RWPE1 (cell line): ENCODE data around the gene USB1.

Experiments used
- CTCF ChIA-PET: fragments of 350-600 bp; sonication (Branson Sonifier 250); formaldehyde crosslinking; extraction: SDS; loops from one replicate; lab custom pipeline; 2021; lab: Yijun Ruan, JAX
- POLR2A ChIA-PET: fragments of 400-600 bp; formaldehyde crosslinking; extraction: SDS; loops from one replicate; lab custom pipeline; 2020; ENCODE audit warnings: antibody characterized with exemption; ENCODE audit not compliant: low non-redundant PET; lab: Yijun Ruan, JAX
- DNase-seq: peaks from one replicate; pipeline ENCODE4 v3.0.0; 2012; ENCODE audit warnings: low spot score
- H3K27ac ChIP-seq: fragments of 450-650 bp; 2 replicates; pipeline ENCODE4 v1.5.1; 2017
- TF ChIP-seq, protein P1 (sequence below): fragments of 450-650 bp; conservative IDR thresholded peaks from 2 replicates; pipeline ENCODE4 v1.5.1; 2017; ENCODE audit warnings: low read depth, mild to moderate bottlenecking

Gene USB1

DNA sequence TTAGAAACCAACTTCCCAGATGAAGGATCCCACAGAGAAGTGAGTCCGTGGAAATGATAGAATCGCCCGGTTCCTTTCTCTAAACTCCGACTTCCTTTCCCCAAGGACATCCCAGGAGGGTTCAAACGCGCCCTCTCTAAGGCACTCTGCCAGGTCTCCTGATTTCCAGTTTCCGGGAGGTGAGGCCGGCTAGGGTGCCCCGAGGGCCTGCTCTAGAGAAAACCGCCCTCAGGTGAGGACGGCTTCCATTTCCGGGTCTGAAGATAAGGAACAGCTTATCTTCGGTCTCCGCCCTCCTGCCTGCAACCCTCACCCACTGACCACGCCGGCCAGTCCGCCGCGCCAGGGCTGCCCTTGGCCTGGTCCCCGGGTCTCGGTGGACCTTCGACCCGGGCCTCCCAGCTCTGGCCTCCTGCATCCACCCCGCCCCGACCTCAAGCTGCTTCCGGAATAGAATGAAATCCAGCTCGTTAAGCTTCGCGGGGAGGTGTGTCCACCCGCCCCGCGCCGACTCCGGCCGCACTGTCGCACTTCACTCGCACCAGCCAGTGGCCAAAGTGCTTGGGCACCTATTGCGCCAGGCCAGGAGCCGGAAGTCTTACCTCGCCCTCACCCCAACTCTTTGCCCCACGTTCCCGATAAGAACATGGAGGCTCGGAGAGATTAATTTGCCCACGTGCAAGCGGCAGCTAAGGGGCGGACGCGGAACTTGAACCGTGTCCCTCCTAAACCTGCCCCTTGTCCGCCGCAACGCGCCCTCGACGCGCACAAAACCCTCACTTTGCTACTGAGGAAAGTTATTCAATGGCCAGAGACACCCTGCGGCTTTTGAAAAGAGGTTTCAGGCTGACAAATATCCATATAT, 23.5 kb downstream of the USB1 start:
- no peak for DNase-seq
- H3K27ac ChIP-seq, result peak overlapping the region; percentile 81; the same call in 1 of the 2 replicates
- CTCF ChIA-PET, result interaction anchor here (1.1 to 1.8 kb wide), 2 partner anchors 20 to 97 kb away, joined by 3 to 11 read pairs; no protein-coding TSS in a partner anchor
- POLR2A ChIA-PET, result interaction anchor here (0.7 kb wide), 1 partner anchor 161 kb away, joined by 5 read pairs; no protein-coding TSS in a partner anchor
- TF ChIP-seq, protein P1, sequence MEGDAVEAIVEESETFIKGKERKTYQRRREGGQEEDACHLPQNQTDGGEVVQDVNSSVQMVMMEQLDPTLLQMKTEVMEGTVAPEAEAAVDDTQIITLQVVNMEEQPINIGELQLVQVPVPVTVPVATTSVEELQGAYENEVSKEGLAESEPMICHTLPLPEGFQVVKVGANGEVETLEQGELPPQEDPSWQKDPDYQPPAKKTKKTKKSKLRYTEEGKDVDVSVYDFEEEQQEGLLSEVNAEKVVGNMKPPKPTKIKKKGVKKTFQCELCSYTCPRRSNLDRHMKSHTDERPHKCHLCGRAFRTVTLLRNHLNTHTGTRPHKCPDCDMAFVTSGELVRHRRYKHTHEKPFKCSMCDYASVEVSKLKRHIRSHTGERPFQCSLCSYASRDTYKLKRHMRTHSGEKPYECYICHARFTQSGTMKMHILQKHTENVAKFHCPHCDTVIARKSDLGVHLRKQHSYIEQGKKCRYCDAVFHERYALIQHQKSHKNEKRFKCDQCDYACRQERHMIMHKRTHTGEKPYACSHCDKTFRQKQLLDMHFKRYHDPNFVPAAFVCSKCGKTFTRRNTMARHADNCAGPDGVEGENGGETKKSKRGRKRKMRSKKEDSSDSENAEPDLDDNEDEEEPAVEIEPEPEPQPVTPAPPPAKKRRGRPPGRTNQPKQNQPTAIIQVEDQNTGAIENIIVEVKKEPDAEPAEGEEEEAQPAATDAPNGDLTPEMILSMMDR, result no peak

DNA sequence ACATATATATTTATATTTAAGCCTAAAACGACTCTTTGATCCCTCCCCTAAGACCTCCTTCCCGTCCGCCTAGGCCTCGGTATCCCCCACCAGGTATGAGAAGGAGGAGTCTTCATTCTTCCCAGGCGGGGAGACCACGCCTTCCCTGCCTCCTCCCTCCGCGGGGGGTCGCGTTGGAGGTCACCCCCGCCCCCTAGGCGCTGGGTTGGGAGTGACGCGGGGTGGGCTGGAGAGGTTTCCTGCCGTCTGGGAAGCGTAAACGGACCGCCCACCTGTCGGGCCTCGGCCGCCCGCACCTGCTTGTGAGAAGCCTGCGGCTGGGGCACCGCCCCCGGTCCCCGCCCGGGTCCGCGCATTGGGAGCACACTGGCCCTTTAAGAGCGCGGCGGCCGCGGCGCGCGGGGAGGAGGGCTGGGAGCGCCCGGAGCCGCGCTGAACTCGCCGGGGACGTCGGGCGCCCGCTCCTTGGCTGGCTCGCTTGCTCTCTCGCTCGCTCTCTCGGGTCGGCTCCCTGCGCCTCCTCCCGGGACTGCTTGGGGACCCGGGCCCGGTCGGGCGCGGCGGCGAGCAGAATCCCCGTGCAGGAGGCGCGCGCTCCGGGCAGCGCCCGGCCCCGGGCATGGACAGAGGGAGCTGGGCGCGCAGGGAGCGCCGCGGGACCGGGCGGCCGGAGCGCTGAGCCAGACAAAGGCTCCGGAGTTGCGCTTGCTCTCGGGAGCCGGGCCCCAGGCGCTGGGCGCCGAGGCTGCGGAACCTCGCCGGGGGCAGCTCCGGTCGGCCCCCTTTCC, 24.3 kb downstream of the USB1 start, which contains the start of gene MMP15:
TSS of gene MMP15 (plus strand) at position 404 of the 788 bp plus-strand sequence. CDS start 597 bp downstream, outside the sequence.
- ChIA-PET CTCF (interaction anchor here (1.1 to 1.9 kb wide), 4 partner anchors 11 to 102 kb away, joined by 3 to 5 read pairs (median 4); no protein-coding TSS in a partner anchor), POLR2A (no interaction called here)
- peak within 1 kb of the TSS; percentile 81 for H3K27ac ChIP-seq
- DNase-seq, result peak; percentile 68
- TF ChIP-seq, protein P1, result no peak

DNA sequence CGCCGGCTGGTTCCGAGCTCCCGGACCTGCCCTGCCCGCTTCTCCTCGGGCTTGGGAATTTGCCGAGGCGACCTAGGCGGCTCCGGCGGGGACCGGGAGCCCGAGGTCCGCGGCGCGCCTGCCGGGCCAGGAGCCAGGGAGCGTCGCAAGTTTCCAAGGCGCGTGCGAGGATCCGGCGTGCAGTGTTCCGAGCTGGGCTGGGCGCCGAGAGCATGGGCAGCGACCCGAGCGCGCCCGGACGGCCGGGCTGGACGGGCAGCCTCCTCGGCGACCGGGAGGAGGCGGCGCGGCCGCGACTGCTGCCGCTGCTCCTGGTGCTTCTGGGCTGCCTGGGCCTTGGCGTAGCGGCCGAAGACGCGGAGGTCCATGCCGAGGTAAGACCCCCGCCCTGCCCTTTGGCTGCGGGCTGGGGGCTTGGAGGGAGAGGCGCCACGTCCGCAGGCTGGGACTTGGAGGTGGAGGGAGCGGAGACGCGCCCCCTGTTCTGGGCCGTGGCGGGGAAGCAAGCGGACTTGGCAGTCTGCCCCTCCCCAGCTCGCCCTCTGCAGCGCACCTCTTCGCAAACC, 25.0 kb downstream of the USB1 start:
- H3K27ac ChIP-seq, result peak overlapping the region; percentile 81
- peak; percentile 45 for DNase-seq
- TF ChIP-seq, protein P1, result no peak
- ChIA-PET POLR2A (no interaction called here), CTCF (interaction anchor here (0.6 to 1.9 kb wide), 6 partner anchors 9 to 281 kb away, joined by 3 to 5 read pairs (median 4); partner anchors contain the start of gene CFAP20)

DNA sequence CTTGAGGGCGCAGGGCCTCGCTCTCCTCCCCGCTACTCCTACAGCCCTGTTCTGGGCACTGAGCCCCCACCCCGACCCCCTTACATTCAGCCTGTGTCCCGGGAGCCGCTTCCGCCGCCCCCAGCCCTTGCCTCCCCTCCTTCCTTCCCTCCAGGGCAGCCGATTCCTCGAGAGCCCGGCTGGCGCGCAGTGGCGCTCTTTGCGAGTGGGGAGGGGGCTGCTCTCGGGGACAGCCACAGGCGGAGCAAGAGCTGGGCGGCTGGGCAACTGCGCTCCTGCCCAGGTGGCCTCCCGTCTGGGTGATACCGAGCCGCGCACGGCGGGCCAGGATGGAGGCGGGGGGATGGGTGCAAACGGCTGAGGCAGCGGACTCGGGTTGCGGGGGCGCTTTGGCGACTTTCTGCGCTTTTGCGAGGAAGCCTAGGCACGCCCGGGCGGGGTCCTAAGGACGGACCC, 25.5 kb downstream of the USB1 start:
- H3K27ac ChIP-seq, result peak overlapping the region; percentile 81

DNA sequence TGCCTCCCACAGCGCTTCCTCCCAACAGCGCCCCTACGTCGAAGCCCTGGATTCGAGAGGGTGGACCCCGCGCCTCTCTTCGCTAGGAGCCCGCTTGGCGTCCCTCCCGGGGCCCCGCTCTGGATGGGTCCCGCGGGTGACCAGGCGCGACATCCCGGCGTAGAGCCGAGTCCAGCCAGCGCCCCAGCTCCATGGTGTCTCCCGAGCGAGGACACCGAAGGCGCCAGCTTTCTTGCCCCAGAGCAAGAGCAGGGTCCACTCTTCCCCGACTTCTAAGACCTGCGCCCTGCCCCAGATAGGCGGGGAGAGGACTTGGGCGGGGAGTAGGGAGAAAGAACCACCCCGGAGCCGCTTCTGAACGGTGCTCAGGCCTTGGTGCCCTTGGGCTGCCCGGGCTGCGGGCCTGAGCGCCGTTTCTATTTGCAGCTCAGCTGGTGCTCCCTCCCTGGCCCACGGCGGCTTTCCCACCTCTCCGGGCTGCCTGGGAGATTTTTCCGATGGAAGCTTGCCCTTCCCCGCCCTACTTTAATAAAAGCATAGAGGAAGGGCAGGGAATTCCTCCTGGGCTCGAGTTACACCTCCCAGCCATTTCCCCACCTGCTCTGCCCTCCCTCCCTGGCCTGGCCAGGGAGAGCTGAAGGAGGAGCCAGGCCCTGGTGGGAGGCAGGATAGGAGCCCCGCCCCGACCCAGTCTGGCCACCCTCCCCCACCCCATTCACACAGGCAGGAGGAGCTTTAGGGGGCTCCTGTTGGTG, 26.1 kb downstream of the USB1 start:
- TF ChIP-seq, protein P1, result no peak
- peak; percentile 70 for DNase-seq
- CTCF ChIA-PET, result interaction anchor here (0.6 to 1.9 kb wide), 4 partner anchors 9 to 309 kb away, joined by 3 to 5 read pairs (median 3); no protein-coding TSS in a partner anchor
- POLR2A ChIA-PET, result interaction anchor here (1.5 kb wide), 1 partner anchor 102 kb away, joined by 3 read pairs; the partner anchor contains the start of gene CFAP20
- peak overlapping the region; percentile 81 for H3K27ac ChIP-seq

More for the DNA sequence above, 25.5 kb downstream of the USB1 start:
- POLR2A ChIA-PET, result interaction anchor here (1.5 kb wide), 1 partner anchor 103 kb away, joined by 3 read pairs; the partner anchor contains the start of gene CFAP20
- CTCF ChIA-PET, result interaction anchor here (0.6 to 1.9 kb wide), 6 partner anchors 9 to 280 kb away, joined by 3 to 5 read pairs (median 4); partner anchors contain the start of gene CFAP20
- DNase-seq, result no peak
- TF ChIP-seq, protein P1, result no peak
